Smooth muscle cell (in vitro differentiated cells): Measurements from ENCODE around the gene BARHL1. TPM values are rescaled to one million over a fixed set of nuclear protein-coding genes. Genes with fewer than 3 reads are reported as not detected.

ENCODE experiments used
- DNase-seq: peaks from one replicate; lab custom pipeline; 2025; ENCODE audit not compliant: unreplicated experiment; lab: John Stamatoyannopoulos, UW
- H2AFZ ChIP-seq: fragments of 200-600 bp; sonication (generic); 2 replicates; pipeline ENCODE4 v1.6.0; 2016; ENCODE audit warnings: antibody characterized with exemption, low read depth, mild to moderate bottlenecking
- H3F3A ChIP-seq: fragments of 200-600 bp; sonication (generic); 2 replicates; pipeline ENCODE4 v1.6.0; 2017; ENCODE audit warnings: antibody characterized with exemption, low read depth
- H3K27ac ChIP-seq: fragments of 200-600 bp; sonication (generic); 2 replicates; pipeline ENCODE4 v1.5.1; 2016; ENCODE audit warnings: low read depth, mild to moderate bottlenecking
- H3K27me3 ChIP-seq: fragments of 200-600 bp; sonication (generic); 2 replicates; pipeline ENCODE4 v1.6.1; 2016; ENCODE audit warnings: low read depth, mild to moderate bottlenecking
- H3K36me3 ChIP-seq: fragments of 200-600 bp; sonication (generic); 2 replicates; pipeline ENCODE4 v1.5.1; 2016; ENCODE audit warnings: low read depth
- H3K4me1 ChIP-seq: fragments of 200-600 bp; sonication (generic); 2 replicates; pipeline ENCODE4 v1.5.1; 2016; ENCODE audit warnings: low read depth
- H3K4me2 ChIP-seq: fragments of 200-600 bp; sonication (generic); 2 replicates; pipeline ENCODE4 v1.6.0; 2016; ENCODE audit warnings: mild to moderate bottlenecking
- H3K4me3 ChIP-seq: fragments of 200-600 bp; sonication (generic); 2 replicates; pipeline ENCODE4 v1.5.1; 2016; ENCODE audit warnings: mild to moderate bottlenecking
- H3K79me2 ChIP-seq: fragments of 200-600 bp; sonication (generic); 2 replicates; pipeline ENCODE4 v1.6.0; 2016; ENCODE audit warnings: low read depth, mild to moderate bottlenecking
- H3K9ac ChIP-seq: fragments of 200-600 bp; sonication (generic); 2 replicates; pipeline ENCODE4 v1.6.0; 2016; ENCODE audit warnings: low read depth
- H3K9me3 ChIP-seq: fragments of 200-600 bp; sonication (generic); replicated peaks from 2 replicates; pipeline ENCODE4 v1.5.1; 2016; ENCODE audit warnings: low read depth
- H4K20me1 ChIP-seq: fragments of 200-600 bp; sonication (generic); 2 replicates; pipeline ENCODE4 v1.6.0; 2016; ENCODE audit warnings: low read depth
- whole genome bisulfite sequencing: methylation state at CpG from one replicate; pipeline ENCODE4 v1.1.7; 2016; ENCODE audit warnings: low lambda C conversion rate; 5-methylcytosine and 5-hydroxymethylcytosine counted together
- polyA plus RNA-seq: library from polyadenylated mRNA; unstranded; fragments of >200 nt; fragmentation: Nextera tagmentation; extraction: Ambion mirVana; gene quantifications from 2 replicates; pipeline ENCODE4 v1.2.1, GENCODE V29; 2016
- total RNA-seq: library from RNA; depleted of rRNA; stranded (reverse); fragments of >200 nt; gene quantifications from 2 replicates; pipeline ENCODE4 v1.2.3, GENCODE V29; 2014
- TF ChIP-seq, protein P1 (sequence below): fragments of 200-600 bp; sonication (generic); IDR thresholded peaks from 2 replicates; pipeline ENCODE4 v1.5.1; 2017; ENCODE audit warnings: borderline replicate concordance, mild to moderate bottlenecking, antibody characterized with exemption; ENCODE audit not compliant: insufficient read depth, poor library complexity, severe bottlenecking

Gene BARHL1
- total and polyA plus RNA-seq, 2 experiments from 2014 or later = 0.24 TPM; not detected in 1

DNA sequence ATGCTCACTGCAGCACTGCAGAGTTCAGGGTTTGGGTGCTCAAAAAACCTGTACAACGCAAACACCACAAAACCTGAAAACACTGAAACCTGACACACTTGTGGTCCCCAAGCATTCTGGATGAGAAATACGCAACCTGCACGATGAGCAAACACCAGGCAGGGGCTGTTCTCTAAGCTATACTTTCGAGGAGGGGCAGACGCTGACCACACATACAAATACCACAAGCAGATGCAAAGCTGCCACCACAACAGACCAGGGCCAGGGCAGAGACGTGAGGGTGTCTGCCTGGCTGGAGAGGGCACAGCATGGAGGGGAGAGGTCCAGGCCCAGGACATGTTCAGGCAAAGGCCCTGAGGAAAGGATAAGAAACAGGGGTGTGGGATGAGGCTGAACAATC lies 23.0 kb downstream of the BARHL1 start:
- H3K36me3 ChIP-seq = no peaks in the 10 kb centered on the region
- WGBS = 69% methylated on average over 6 of the region's 6 CpGs
- TF ChIP-seq, protein P1, sequence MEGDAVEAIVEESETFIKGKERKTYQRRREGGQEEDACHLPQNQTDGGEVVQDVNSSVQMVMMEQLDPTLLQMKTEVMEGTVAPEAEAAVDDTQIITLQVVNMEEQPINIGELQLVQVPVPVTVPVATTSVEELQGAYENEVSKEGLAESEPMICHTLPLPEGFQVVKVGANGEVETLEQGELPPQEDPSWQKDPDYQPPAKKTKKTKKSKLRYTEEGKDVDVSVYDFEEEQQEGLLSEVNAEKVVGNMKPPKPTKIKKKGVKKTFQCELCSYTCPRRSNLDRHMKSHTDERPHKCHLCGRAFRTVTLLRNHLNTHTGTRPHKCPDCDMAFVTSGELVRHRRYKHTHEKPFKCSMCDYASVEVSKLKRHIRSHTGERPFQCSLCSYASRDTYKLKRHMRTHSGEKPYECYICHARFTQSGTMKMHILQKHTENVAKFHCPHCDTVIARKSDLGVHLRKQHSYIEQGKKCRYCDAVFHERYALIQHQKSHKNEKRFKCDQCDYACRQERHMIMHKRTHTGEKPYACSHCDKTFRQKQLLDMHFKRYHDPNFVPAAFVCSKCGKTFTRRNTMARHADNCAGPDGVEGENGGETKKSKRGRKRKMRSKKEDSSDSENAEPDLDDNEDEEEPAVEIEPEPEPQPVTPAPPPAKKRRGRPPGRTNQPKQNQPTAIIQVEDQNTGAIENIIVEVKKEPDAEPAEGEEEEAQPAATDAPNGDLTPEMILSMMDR = no peak

DNA sequence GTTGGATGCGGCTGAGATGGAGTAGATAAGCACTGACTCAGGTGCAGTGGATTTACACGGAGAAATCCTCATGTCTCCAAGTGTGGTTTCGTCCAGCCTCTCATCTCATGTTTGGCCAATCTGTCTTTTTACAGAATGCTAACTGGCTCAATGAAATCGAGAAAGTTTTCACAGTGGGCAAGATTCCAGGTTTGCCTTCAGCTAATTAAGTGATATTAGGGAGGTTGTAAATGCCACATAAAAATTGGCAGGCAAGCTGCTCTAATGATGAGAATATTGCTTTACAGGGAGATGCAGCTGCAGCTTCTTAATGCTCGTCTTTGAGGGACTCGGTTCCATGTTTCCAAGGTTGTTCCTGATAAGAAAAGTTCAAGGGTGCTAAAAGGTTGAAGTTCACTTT lies 23.7 kb downstream of the BARHL1 start:
- TF ChIP-seq, protein P1 = no peak
- Histone ChIP-seq H3K9me3 (no peaks in the 10 kb centered on the region), H3K27ac (no peak overlapping the region), H3K36me3 (no peaks in the 10 kb centered on the region), H4K20me1 (peaks cover 15% of the 10 kb centered on the region), H3K4me3 (no peak overlapping the region), H3K9ac (no peak overlapping the region), H3K4me1 (peaks cover 22% of the 10 kb centered on the region), H3F3A (no peaks in the 10 kb centered on the region), H3K4me2 (no peak overlapping the region), H2AFZ (no peak overlapping the region), H3K79me2 (no peaks in the 10 kb centered on the region), H3K27me3 (no peaks in the 10 kb centered on the region)
- no peak for DNase-seq
- WGBS = 83% methylated on average over 6 of the region's 6 CpGs

More for the DNA sequence above, 23.0 kb downstream of the BARHL1 start:
- Histone ChIP-seq H4K20me1 (peaks cover 15% of the 10 kb centered on the region), H3K4me1 (peaks cover 22% of the 10 kb centered on the region), H3K4me2 (no peak overlapping the region), H2AFZ (no peak overlapping the region), H3F3A (no peaks in the 10 kb centered on the region), H3K27ac (no peak overlapping the region), H3K79me2 (no peaks in the 10 kb centered on the region), H3K9me3 (no peaks in the 10 kb centered on the region), H3K9ac (no peak overlapping the region), H3K27me3 (no peaks in the 10 kb centered on the region), H3K4me3 (no peak overlapping the region)
- DNase-seq = no peak

DNA sequence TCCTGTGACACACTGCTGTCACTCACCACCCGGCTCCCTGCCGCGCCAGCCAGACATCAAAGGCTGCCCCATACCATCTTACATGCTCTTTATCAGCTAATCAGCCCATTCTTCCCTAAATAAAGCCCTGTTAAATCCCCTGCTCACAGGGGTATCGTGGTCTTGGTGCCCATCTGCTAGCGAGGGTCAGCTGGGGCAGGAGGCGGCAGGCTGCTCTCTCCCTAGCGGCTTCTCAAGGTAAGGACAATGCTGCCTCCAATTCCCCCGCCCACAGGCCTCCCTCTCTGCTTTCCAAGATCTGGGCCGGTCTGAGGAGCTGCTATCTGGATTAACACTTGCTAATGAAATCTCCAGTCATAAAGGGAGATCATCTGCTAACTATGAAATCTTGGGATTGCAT lies 26.8 kb downstream of the BARHL1 start:
- WGBS = 80% methylated on average over 9 of the region's 9 CpGs
- no peaks in the 10 kb centered on the region for H3K36me3 ChIP-seq
- H3K9ac ChIP-seq = no peak overlapping the region
- H3K4me1 ChIP-seq = peaks cover 22% of the 10 kb centered on the region
- no peaks in the 10 kb centered on the region for H3K9me3 ChIP-seq
- H3K4me3 ChIP-seq = no peak overlapping the region
- H2AFZ ChIP-seq = no peak overlapping the region
- H3F3A ChIP-seq = no peaks in the 10 kb centered on the region
- no peak for DNase-seq
- no peak overlapping the region for H3K27ac ChIP-seq
- TF ChIP-seq, protein P1 = no peak
- peaks cover 15% of the 10 kb centered on the region for H4K20me1 ChIP-seq
- H3K27me3 ChIP-seq = no peaks in the 10 kb centered on the region
- H3K4me2 ChIP-seq = no peak overlapping the region
- H3K79me2 ChIP-seq = no peaks in the 10 kb centered on the region

DNA sequence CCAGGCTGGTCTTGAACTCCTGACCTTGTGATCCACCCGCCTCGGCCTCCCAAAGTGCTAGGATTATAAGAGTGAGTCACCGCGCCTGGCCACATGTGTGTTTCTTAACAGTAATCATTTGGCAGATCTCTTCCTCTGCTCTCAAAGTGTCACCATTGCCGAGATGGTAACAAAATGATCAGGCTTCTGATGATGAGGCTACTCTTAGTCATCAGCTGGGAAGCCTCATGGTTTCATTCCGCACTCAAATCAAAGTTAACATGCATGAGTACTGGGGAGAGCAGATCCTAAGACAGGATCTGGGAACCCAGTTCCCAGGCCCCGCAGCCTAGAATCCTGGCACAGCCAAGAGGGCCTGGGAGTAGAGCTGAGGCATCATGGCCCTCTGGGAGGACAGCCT lies 27.4 kb downstream of the BARHL1 start:
- peaks cover 15% of the 10 kb centered on the region for H4K20me1 ChIP-seq
- WGBS = 51% methylated on average over 7 of the region's 7 CpGs
- no peaks in the 10 kb centered on the region for H3K79me2 ChIP-seq
- TF ChIP-seq, protein P1 = no peak
- H3K4me1 ChIP-seq = peaks cover 22% of the 10 kb centered on the region
- no peak overlapping the region for H2AFZ ChIP-seq
- no peak for DNase-seq
- H3K4me3 ChIP-seq = no peak overlapping the region
- H3K4me2 ChIP-seq = no peak overlapping the region
- no peaks in the 10 kb centered on the region for H3K36me3 ChIP-seq
- H3K9me3 ChIP-seq = no peaks in the 10 kb centered on the region
- H3F3A ChIP-seq = no peaks in the 10 kb centered on the region
- H3K27ac ChIP-seq = no peak overlapping the region
- no peaks in the 10 kb centered on the region for H3K27me3 ChIP-seq
- no peak overlapping the region for H3K9ac ChIP-seq
